Adipocyte (in vitro differentiated cells): ENCODE results near the gene CLK3.
"Not testable (repeated sequence)": the region's sequence is repeated elsewhere in the genome, so short reads cannot be mapped to it uniquely, and the experiment has no call there.

Experiments
- DNase-seq: peaks from one replicate; pipeline ENCODE4 v3.0.0-alpha.2; 2015; ENCODE audit warnings: low read depth
- H3K27me3 ChIP-seq: replicated peaks from 2 replicates; pipeline ENCODE4 v1.7.0; 2013; ENCODE audit warnings: mild to moderate bottlenecking, low read length, moderate library complexity; ENCODE audit not compliant: control insufficient read depth, insufficient read depth
- H3K36me3 ChIP-seq: 2 replicates; pipeline ENCODE4 v1.7.0; 2013; ENCODE audit warnings: low read length, mild to moderate bottlenecking, moderate library complexity; ENCODE audit not compliant: control insufficient read depth, insufficient read depth, severe bottlenecking
- H3K4me1 ChIP-seq: 2 replicates; pipeline ENCODE4 v1.7.0; 2013; ENCODE audit warnings: mild to moderate bottlenecking, low read length, moderate library complexity; ENCODE audit not compliant: control insufficient read depth, insufficient read depth
- H3K4me3 ChIP-seq: 2 replicates; pipeline ENCODE4 v1.7.0; 2013; ENCODE audit warnings: mild to moderate bottlenecking, low read length, moderate library complexity
- H3K9ac ChIP-seq: 2 replicates; pipeline ENCODE4 v1.7.0; 2013; ENCODE audit warnings: mild to moderate bottlenecking, low read length, moderate library complexity
- H3K9me3 ChIP-seq: 2 replicates; pipeline ENCODE4 v1.7.0; 2013; ENCODE audit warnings: mild to moderate bottlenecking, low read length, moderate library complexity; ENCODE audit not compliant: control insufficient read depth

CLK3 gene

GRCh38 chr15:74624020-74624602 lies 8.5 kb downstream of the CLK3 start:
- DNase-seq, result no peak
- Histone ChIP-seq H3K4me3 (no peak overlapping the region), H3K27me3 (no peaks in the 10 kb centered on the region), H3K9me3 (no peaks in the 10 kb centered on the region), H3K9ac (no peak overlapping the region), H3K36me3 (peaks cover 100% of the 10 kb centered on the region), H3K4me1 (peaks cover 14% of the 10 kb centered on the region)

GRCh38 chr15:74625693-74626092 lies 10.1 kb downstream of the CLK3 start:
- Histone ChIP-seq H3K9ac (no peak overlapping the region), H3K36me3 (peaks cover 100% of the 10 kb centered on the region), H3K4me1 (peaks cover 12% of the 10 kb centered on the region), H3K27me3 (no peaks in the 10 kb centered on the region), H3K9me3 (no peaks in the 10 kb centered on the region), H3K4me3 (no peak overlapping the region)
- DNase-seq, result no peak

DNA sequence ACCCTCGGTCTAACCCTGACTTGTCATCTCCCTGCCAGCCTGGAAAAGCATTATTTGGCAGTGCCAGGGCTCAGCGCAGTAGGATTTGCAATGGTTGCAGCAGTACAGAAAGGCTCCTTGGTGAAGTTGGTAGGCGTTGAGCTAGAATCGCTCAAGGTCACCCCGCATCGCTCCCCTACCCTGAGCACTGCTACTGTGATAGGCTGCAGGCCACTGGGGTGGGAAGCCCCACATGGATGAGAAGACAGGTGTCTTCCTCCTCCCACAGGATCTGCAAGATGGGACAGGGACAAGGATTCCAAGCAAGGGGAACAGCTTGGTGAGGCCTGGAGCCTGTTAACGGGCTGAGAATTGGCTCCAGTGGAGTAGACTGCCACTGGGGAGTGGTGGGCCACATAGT lies 10.7 kb downstream of the CLK3 start:
- Histone ChIP-seq H3K9me3 (no peaks in the 10 kb centered on the region), H3K36me3 (peaks cover 93% of the 10 kb centered on the region), H3K4me3 (no peak overlapping the region), H3K9ac (no peak overlapping the region), H3K27me3 (no peaks in the 10 kb centered on the region), H3K4me1 (peaks cover 12% of the 10 kb centered on the region)
- DNase-seq, result no peak

GRCh38 chr15:74626752-74627692 lies 11.4 kb downstream of the CLK3 start:
- DNase-seq, result no peak
- H3K36me3 ChIP-seq, result peaks cover 87% of the 10 kb centered on the region
- H3K9me3 ChIP-seq, result no peaks in the 10 kb centered on the region
- H3K9ac ChIP-seq, result no peak overlapping the region
- no peaks in the 10 kb centered on the region for H3K27me3 ChIP-seq
- H3K4me3 ChIP-seq, result no peak overlapping the region
- peaks cover 12% of the 10 kb centered on the region for H3K4me1 ChIP-seq

GRCh38 chr15:74627766-74628165 lies 12.1 kb downstream of the CLK3 start:
- H3K4me1 ChIP-seq, result peaks cover 12% of the 10 kb centered on the region
- H3K27me3 ChIP-seq, result no peaks in the 10 kb centered on the region
- H3K9ac ChIP-seq, result no peak overlapping the region
- DNase-seq, result no peak
- no peak overlapping the region for H3K4me3 ChIP-seq
- no peaks in the 10 kb centered on the region for H3K9me3 ChIP-seq
- H3K36me3 ChIP-seq, result peaks cover 86% of the 10 kb centered on the region

GRCh38 chr15:74628199-74628598 lies 12.6 kb downstream of the CLK3 start:
- H3K36me3 ChIP-seq, result peaks cover 85% of the 10 kb centered on the region
- peaks cover 12% of the 10 kb centered on the region for H3K4me1 ChIP-seq
- DNase-seq, result no peak
- H3K9me3 ChIP-seq, result no peaks in the 10 kb centered on the region
- no peaks in the 10 kb centered on the region for H3K27me3 ChIP-seq
- H3K9ac ChIP-seq, result no peak overlapping the region
- no peak overlapping the region for H3K4me3 ChIP-seq

GRCh38 chr15:74628949-74629348 lies 13.3 kb downstream of the CLK3 start:
- H3K4me3 ChIP-seq, result no peak overlapping the region
- peaks cover 84% of the 10 kb centered on the region for H3K36me3 ChIP-seq
- no peak overlapping the region for H3K9ac ChIP-seq
- H3K9me3 ChIP-seq, result no peaks in the 10 kb centered on the region
- no peak for DNase-seq
- peaks cover 12% of the 10 kb centered on the region for H3K4me1 ChIP-seq
- H3K27me3 ChIP-seq, result no peaks in the 10 kb centered on the region

GRCh38 chr15:74629696-74630095 lies 14.1 kb downstream of the CLK3 start:
- H3K9ac ChIP-seq, result peak overlapping the region; percentile 47
- H3K36me3 ChIP-seq, result peaks cover 84% of the 10 kb centered on the region
- peaks cover 12% of the 10 kb centered on the region for H3K4me1 ChIP-seq
- not testable (repeated sequence) for H3K9me3 ChIP-seq, DNase-seq, H3K27me3 ChIP-seq, H3K4me3 ChIP-seq

GRCh38 chr15:74630284-74631086 lies 14.8 kb downstream of the CLK3 start:
- Histone ChIP-seq H3K27me3 (no peaks in the 10 kb centered on the region), H3K9me3 (no peaks in the 10 kb centered on the region), H3K9ac (peak overlapping the region; percentile 47), H3K36me3 (peaks cover 83% of the 10 kb centered on the region), H3K4me1 (peaks cover 14% of the 10 kb centered on the region), H3K4me3 (no peak overlapping the region)
- DNase-seq, result no peak

DNA sequence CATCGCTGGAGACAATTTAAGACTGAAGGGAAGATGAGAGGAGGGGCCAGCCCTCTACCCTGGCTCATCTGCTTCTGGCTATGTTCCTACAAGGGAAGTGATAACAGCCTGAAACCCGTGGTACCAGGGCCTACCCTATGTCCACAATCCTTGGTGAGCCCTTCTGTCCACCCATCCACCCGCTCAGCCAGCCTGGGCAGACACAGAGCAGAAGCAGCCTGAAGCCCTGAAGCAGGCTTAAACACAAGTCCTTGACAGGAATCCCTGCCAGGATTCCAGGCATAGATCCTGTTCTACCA lies 15.4 kb downstream of the CLK3 start:
- Histone ChIP-seq H3K9ac (peak overlapping the region; percentile 27), H3K9me3 (no peaks in the 10 kb centered on the region), H3K4me3 (no peak overlapping the region), H3K27me3 (no peaks in the 10 kb centered on the region), H3K36me3 (peaks cover 83% of the 10 kb centered on the region), H3K4me1 (peaks cover 15% of the 10 kb centered on the region)
- no peak for DNase-seq

DNA sequence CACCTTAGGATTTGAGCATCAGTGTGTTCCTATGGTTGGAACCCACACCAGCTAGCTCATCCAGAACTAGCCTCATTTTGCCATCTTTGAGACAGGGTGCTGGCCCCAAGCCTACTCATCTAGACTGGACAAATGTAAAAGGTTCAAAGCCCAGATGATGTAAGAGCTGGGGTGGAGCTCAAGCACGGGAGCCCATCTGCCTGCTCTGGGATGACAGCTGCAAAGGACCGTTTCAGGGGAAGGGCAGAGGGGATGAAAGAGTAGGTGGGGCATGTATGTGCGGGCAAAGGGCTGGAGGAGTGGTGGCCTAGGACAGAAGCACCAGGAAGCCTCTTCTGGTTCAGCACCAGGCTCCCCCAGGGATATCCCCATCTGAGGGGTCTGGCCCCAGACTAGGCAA lies 15.8 kb downstream of the CLK3 start:
- Histone ChIP-seq H3K27me3 (no peaks in the 10 kb centered on the region), H3K36me3 (peaks cover 83% of the 10 kb centered on the region), H3K4me3 (no peak overlapping the region), H3K9ac (peak overlapping the region; percentile 27), H3K9me3 (no peaks in the 10 kb centered on the region), H3K4me1 (peaks cover 15% of the 10 kb centered on the region)
- DNase-seq, result no peak
